Stimulated activated CD4-positive, alpha-beta T cell treated with anti-CD3 and anti-CD28 coated beads, Interleukin-4, amount 100 ng/mL, for 24 hours (primary cell): ENCODE results near the gene POLRMT.
"Not testable (repeated sequence)": the region's sequence is repeated elsewhere in the genome, so short reads cannot be mapped to it uniquely, and the experiment has no call there.

ENCODE experiments used
- DNase-seq: peaks from one replicate; pipeline ENCODE4 v3.0.0-alpha.2; 2020

Gene POLRMT

GRCh38 chr19:633068-633785 is at the start of gene POLRMT:
POLRMT (minus strand) TSS chr19:633537; CDS start chr19:633512, 25 bp downstream.
- DNase-seq = peak; percentile 98

- no peak for DNase-seq
Observed at GRCh38 chr19:682678-683320, 49.5 kb upstream of the POLRMT start.

- DNase-seq = peak; percentile 20
Observed at GRCh38 chr19:681029-682019, 48.0 kb upstream of the POLRMT start.

- DNase-seq = peak; percentile 100
Observed at GRCh38 chr19:680287-681028, 47.1 kb upstream of the POLRMT start.

- DNase-seq = peak; percentile 39
Observed at GRCh38 chr19:679418-680286, 46.3 kb upstream of the POLRMT start.

GRCh38 chr19:678791-679388 is 45.6 kb upstream of the POLRMT start:
- no peak for DNase-seq

- no peak for DNase-seq
Observed at GRCh38 chr19:677601-678436, 44.5 kb upstream of the POLRMT start.

- no peak for DNase-seq
Observed at GRCh38 chr19:677201-677600, 43.9 kb upstream of the POLRMT start.

- no peak for DNase-seq
Observed at GRCh38 chr19:676339-677105, 43.2 kb upstream of the POLRMT start, which contains the start of gene FSTL3. FSTL3 (plus strand) TSS chr19:676392; CDS start chr19:676424, 32 bp downstream.

- no peak for DNase-seq
Observed at GRCh38 chr19:676007-676338, 42.6 kb upstream of the POLRMT start.

- no peak for DNase-seq
Observed at GRCh38 chr19:674282-675151, 41.2 kb upstream of the POLRMT start.

- DNase-seq = no peak
Observed at GRCh38 chr19:670609-671075, 37.3 kb upstream of the POLRMT start.

GRCh38 chr19:668675-669434 is 35.5 kb upstream of the POLRMT start:
- not testable (repeated sequence) for DNase-seq

- DNase-seq = not testable (repeated sequence)
Observed at GRCh38 chr19:666985-667573, 33.7 kb upstream of the POLRMT start.

GRCh38 chr19:664913-665443 is 31.6 kb upstream of the POLRMT start:
- DNase-seq = peak; percentile 86

- no peak for DNase-seq
Observed at GRCh38 chr19:663682-664117, 30.4 kb upstream of the POLRMT start.
